ENCODE results near the gene FOXP2.
A peak's percentile ranks its signal among the peaks of the same experiment; 100 is the strongest.
"Not testable (repeated sequence)": the region's sequence is repeated elsewhere in the genome, so short reads cannot be mapped to it uniquely, and the experiment has no call there.

Gene FOXP2

GRCh38 chr7:114502454-114503254 is 88.0 kb downstream of the FOXP2 start:
- DNase-seq (ENCODE audit: low read depth), result peak; percentile 13

- no peak for DNase-seq (ENCODE audit: low read depth)
Measured at GRCh38 chr7:114504586-114504985, 90.0 kb downstream of the FOXP2 start.

DNA sequence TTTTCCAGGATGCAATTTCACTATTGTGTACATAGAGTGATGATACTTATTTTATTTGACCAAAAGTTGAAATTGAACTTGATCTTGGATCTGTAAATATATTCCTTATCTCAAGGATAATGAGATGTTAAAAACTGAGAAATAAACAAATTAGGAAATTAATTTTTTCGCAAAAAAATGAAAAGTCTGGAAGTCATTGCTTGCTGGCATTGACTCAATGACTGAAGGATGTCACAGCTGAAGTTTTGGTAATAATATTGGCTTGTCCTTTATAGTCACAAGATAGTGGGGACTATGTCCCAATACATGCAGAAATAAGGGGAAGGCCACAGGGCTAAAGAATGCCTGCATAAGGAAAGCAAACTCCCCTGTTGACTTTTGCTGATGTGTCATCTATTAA is 92.8 kb downstream of the FOXP2 start:
- DNase-seq (ENCODE audit: low read depth), result no peak

- peak; percentile 36 for DNase-seq (ENCODE audit: low read depth)
Measured at GRCh38 chr7:114508086-114508485, 93.5 kb downstream of the FOXP2 start.

GRCh38 chr7:114510824-114511223 is 96.2 kb downstream of the FOXP2 start:
- not testable (repeated sequence) for DNase-seq (ENCODE audit: low read depth)

- no peak for DNase-seq (ENCODE audit: low read depth)
Measured at GRCh38 chr7:114519240-114519639, 104.6 kb downstream of the FOXP2 start.

DNA sequence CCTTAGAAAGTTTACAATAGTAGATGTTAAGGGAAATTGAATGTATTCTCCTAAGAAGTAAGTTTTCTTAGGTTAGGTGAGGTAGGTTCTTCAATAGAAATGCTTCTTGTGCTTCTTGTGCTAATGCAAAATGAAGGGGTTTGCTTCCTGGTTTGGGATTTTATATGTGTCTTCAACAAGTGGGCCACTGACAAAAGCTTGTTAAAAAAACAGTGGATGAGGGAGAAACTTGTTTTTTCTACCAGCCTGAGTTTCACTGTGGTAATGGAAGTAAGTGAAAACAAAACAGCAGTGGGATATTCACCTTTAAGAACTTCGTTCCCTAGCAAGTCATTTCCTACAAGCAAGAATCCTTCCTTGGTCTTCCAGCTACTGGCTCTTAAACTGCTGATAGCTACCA is 107.5 kb downstream of the FOXP2 start:
- DNase-seq (ENCODE audit: low read depth), result no peak

- no peak for DNase-seq (ENCODE audit: low read depth)
Measured at GRCh38 chr7:114527589-114527988, 113.0 kb downstream of the FOXP2 start.

- no peak for DNase-seq (ENCODE audit: low read depth)
Measured at GRCh38 chr7:114530057-114530611, 115.5 kb downstream of the FOXP2 start.

GRCh38 chr7:114531326-114531725 is 116.7 kb downstream of the FOXP2 start:
- DNase-seq (ENCODE audit: low read depth), result no peak

GRCh38 chr7:114533131-114533530 is 118.5 kb downstream of the FOXP2 start:
- DNase-seq (ENCODE audit: low read depth), result no peak

DNA sequence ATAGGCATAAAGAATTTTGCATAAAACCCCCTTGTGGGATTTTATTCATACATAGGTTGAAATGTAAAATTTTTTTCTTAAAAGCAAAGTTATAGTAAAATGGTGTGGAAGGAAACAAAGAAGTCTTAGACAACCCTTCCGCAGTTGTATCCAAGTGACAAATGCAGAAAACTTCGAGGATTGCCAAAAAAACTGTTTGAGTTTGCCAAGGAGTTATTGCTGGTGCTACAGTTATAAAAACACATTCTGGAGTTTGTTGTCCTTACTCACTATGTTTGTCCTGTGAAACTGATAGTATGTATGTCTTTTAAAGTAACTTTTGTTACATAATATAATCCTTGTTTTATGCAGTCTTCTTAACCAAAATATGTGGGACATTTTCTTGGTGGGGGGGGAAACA is 120.3 kb downstream of the FOXP2 start:
- no peak for DNase-seq (ENCODE audit: low read depth)

DNA sequence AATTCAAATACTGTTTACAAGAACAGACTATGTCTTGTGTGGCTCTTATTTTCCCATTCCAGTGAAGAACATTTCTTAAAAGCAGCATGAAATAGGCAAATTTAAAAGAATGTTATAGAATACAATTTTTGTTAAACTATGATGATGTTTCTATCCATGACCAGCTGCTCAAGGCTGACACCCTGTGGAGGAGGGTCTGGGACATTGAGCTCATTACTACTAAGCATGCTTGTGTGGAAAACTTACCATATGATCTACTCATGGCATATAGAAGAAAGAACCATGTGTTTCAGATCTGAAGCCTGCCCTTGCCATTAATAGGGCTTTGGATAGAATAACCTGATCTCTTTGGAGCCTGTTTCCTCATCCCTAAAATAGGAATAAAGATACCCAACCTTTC is 125.0 kb downstream of the FOXP2 start:
- DNase-seq (ENCODE audit: low read depth), result no peak

DNA sequence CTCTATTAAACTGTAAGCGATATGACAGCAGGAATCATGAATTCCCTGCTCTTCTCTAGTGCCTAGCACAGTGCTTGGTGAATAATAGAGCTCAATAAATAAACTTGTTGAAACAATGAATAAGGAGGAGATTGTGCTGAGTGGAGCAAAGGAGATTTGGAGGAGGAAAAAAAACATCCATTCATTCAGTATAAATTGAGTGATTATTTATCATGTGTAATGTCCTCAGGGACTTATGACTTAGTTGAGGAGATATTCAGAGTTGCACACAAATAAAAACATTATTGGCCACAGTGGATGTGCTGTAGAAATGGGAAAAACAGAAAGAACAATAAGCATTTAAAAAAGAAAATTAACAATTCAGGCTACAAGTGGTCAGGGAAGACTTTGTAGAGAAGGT is 125.7 kb downstream of the FOXP2 start:
- no peak for DNase-seq (ENCODE audit: low read depth)

DNA sequence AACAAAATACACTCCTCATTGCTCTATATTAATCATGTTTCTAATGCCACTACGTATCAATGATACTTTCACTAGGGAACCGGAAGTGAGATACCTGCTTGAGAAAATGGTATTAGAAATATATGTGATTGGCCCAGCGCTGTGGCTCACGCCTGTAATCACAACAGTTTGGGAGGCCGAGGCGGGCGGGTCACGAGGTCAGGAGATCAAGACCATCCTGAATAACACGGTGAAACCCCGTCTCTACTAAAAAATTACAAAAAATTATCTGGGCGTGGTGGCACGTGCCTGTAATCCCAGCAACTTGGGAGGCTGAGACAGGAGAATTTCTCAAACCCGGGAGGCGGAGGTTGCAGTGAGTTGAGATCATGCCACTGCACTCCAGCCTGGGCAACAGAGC is 132.7 kb downstream of the FOXP2 start:
- DNase-seq (ENCODE audit: low read depth), result not testable (repeated sequence)

DNA sequence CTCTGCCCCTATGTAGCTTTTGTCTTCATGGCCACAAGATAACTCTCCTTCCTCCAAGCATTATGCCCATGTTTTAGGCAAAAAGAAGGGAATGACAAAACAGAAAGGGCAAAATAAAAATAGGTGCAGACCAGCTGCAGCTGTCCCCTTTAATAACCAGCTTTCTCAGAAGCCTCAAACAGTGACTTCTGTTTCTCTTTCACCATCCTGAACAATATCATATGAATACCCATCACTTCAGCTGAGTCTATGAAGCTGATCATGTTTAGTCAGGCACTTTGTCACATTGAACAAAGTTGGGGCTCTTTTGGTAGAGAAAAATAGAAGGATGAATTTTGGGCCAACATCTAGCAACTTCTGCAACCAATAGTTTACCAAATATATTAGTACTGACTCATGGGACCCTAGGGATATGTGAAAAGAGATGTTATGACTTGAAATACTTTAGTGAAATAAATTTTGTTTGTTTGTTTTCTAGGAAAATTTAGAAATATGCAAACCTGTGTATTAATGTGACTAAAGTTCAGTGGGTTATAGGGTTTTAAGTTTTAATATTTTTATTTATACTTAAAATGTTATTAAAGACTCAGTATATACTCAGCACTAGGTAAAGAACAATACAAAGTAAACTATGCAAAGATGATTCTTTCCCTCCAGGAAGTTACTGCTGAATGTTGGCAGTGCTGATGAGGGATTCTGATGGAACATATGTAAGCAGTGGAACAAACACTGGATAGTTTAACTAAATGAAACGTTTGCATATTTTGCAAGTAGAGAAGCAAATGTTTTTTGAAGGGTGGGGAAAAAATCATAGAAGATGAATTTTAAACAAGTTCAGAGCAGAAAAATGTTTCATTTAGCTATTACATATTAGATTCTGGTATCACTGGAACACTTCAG is 133.7 kb downstream of the FOXP2 start:
- DNase-seq (ENCODE audit: low read depth), result no peak

- DNase-seq (ENCODE audit: low read depth), result peak; percentile 40
Measured at GRCh38 chr7:114554781-114555537, 140.3 kb downstream of the FOXP2 start.

DNA sequence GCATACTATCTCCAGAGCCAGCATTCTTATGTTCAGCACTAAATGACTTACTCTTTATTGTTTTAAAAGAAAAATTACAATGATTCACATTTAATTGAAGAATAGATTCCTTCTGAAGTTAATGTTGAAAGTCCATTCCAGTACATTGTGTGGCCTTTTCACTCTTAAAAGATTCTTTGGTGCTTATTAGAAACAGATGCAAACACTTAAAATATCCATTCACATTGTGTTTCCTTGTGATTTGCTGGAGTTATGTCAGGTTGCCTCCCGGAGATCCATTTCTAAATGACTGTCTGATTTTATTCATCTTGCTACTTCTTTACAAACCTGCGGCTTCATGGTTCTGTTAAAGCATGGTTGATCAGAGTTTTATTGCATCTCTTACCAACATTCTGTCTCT is 152.8 kb downstream of the FOXP2 start:
- DNase-seq (ENCODE audit: low read depth), result no peak

GRCh38 chr7:114569220-114569619 is 154.6 kb downstream of the FOXP2 start:
- no peak for DNase-seq (ENCODE audit: low read depth)

DNA sequence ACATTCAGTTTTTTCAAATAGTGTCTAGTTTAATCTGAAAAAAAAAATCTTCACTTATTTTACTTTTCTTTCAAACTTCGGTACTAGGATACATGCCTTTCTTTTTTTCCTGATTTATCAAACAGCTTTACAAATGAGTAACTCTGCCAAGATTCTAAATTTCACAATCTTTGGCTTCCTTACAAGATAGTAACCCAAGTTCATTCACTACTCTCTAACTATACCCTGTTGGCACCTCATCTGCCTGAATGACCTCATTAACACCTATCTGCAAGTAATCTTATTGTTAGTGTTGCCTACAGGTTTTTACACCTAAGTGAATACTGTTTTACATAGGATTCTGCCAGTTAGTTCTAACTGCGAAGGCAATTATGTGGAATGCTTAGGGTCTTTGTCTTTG is 159.8 kb downstream of the FOXP2 start:
- DNase-seq (ENCODE audit: low read depth), result peak; percentile 33

- DNase-seq (ENCODE audit: low read depth), result no peak
Measured at GRCh38 chr7:114575098-114575497, 160.5 kb downstream of the FOXP2 start.

DNA sequence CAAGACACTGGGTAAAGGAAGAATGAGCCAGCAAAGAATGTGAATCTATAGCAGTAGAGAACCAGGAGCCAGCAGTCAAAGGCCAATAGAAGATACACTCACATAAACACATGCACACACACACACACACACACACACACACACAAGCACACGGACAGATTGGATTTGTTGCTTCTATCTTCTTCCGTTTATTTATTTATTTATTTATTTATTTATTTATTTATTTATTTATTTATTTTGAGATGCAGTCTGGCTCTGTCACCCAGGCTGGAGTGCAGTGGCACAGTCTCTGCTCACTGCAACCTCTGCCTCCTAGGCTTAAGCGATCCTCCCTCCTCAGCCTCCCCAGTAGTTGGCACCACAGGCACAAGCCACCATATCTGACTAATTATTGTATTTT is 166.3 kb downstream of the FOXP2 start:
- DNase-seq (ENCODE audit: low read depth), result not testable (repeated sequence)

Data from stromal cell of bone marrow (primary cell).